ENCODE data around the gene LYPD6B. TPM values are rescaled to one million over a fixed set of nuclear protein-coding genes. Genes with fewer than 3 reads are reported as not detected.

The LYPD6B gene
- total and polyA plus RNA-seq, 2 donors (not counting 3 experiments of a cell fraction or from before 2014, with no cell fraction given): not detected

DNA sequence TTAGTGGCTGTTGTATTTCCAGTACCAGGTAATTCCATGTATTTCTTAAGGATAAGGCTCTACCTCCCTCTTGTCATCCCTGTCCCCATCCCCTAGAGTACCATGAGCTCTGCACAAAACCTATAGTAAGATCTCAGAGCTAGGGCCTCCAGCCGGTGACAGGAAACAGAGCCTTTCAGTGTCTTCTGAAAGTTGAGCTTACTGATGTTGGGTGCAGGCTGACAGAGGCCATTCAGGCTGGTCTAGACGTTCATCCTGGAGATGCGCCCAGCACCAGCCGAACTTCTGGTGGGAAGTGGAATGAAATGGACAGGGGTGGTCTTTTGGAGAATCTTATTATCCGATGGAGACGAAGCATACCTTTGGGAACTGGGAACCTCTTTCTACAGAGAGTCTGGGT is 16.7 kb upstream of the LYPD6B start:
- no peaks in the 10 kb centered on the region for H3K9me1 ChIP-seq (replicated peaks; ENCODE audit: control insufficient read depth, extremely low read depth, insufficient read depth, low read length)
- dilution Hi-C loops (cut with MboI; ENCODE audit: extremely low pct_ligation_motif_present, low sequenced_read_pairs) (no loop called here), intact Hi-C loops (cut with micrococcal nuclease) (no loop called here)
- H3K4me1 ChIP-seq (ENCODE audit: control insufficient read depth, extremely low read depth, insufficient read depth, low read length): no peaks in the 10 kb centered on the region
- FAIRE-seq (no peak), DNase-seq (ENCODE audit: low read depth, low spot score) (no peak)
- TF ChIP-seq EZH2 (IDR thresholded peaks at IDR 0.05; ENCODE audit: borderline replicate concordance, low read depth, low read length, severe bottlenecking): no peak
- TF ChIP-seq FOS (IDR thresholded peaks at IDR 0.05; ENCODE audit: borderline replicate concordance, insufficient read depth, low read length): no peak
- TF ChIP-seq, protein P1, sequence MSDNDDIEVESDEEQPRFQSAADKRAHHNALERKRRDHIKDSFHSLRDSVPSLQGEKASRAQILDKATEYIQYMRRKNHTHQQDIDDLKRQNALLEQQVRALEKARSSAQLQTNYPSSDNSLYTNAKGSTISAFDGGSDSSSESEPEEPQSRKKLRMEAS (IDR thresholded peaks at IDR 0.05; ENCODE audit: insufficient read depth, insufficient read length): no peak
- no peak for TF ChIP-seq CTCF (IDR thresholded peaks at IDR 0.05; ENCODE audit: extremely low read depth in 1 of 2, insufficient read depth in 1 of 2, low read depth in 1 of 2, low read length in 2 of 2)
- TF ChIP-seq POLR2AphosphoS5 (IDR thresholded peaks at IDR 0.05; ENCODE audit: insufficient read depth, low read depth, low read length): no peak
- no peak for TF ChIP-seq JUN (IDR thresholded peaks at IDR 0.05; ENCODE audit: borderline replicate concordance, insufficient read depth, insufficient read length, low read depth)
- no peak for TF ChIP-seq MYC (IDR thresholded peaks at IDR 0.05; ENCODE audit: low read depth, low read length)
- no peak for TF ChIP-seq POLR2A (IDR thresholded peaks at IDR 0.05; ENCODE audit: low read depth, low read length)
- TF ChIP-seq GATA2 (IDR thresholded peaks at IDR 0.05; ENCODE audit: insufficient read depth, insufficient read length, low read depth, low read length): no peak
- H2AFZ ChIP-seq (ENCODE audit: low read depth, low read length): no peak overlapping the region
- no peaks in the 10 kb centered on the region for H4K20me1 ChIP-seq (replicated peaks; ENCODE audit: control insufficient read depth, extremely low read depth, insufficient read depth, low read length)
- no peaks in the 10 kb centered on the region for H3K9me3 ChIP-seq (replicated peaks; ENCODE audit: control insufficient read depth, insufficient read depth, low read length)
- no peaks in the 10 kb centered on the region for H3K79me2 ChIP-seq (ENCODE audit: control insufficient read depth, insufficient read depth, low read length)
- ChIA-PET POLR2A (no interaction called here), CTCF (interaction anchor here (1.5 kb wide), 1 partner anchor 540 kb away, joined by 4 read pairs; no protein-coding TSS in a partner anchor)
- H3K36me3 ChIP-seq (ENCODE audit: control insufficient read depth in 2 of 2, extremely low read depth in 1 of 2, insufficient read depth in 2 of 2, low read length in 2 of 2): no peaks in the 10 kb centered on the region
- H3K9ac ChIP-seq (replicated peaks; ENCODE audit: extremely low read depth, insufficient read depth, low read length): no peak overlapping the region
- H3K4me3 ChIP-seq (replicated peaks in 1 of 3; ENCODE audit: insufficient read depth in 1 of 3, low read depth in 1 of 3, low read length in 3 of 3): no peak overlapping the region
- BruUV-seq (replicated peaks): no TSS peak
- no peak overlapping the region for H3K4me2 ChIP-seq (ENCODE audit: insufficient read depth, low read length)
- H3K27ac ChIP-seq (ENCODE audit: insufficient read depth, low read depth, low read length): no peak overlapping the region
- H3K27me3 ChIP-seq (ENCODE audit: control insufficient read depth in 2 of 2, insufficient read depth in 2 of 2, low read length in 2 of 2): peaks cover 1 to 3% of the 10 kb centered on the region in 2 experiments

All from endothelial cell of umbilical vein (primary cell).